Activated CD8-positive, alpha-beta memory T cell treated with anti-CD3 and anti-CD28 coated beads, Interleukin-2, amount 50 U/mL, for 1 hour (primary cell): ENCODE results near the gene HAUS6.
"Not testable (repeated sequence)": the region's sequence is repeated elsewhere in the genome, so short reads cannot be mapped to it uniquely, and the experiment has no call there.

Source experiments
- DNase-seq: peaks from one replicate; pipeline ENCODE4 v3.0.0-alpha.2; 2020; ENCODE audit errors: extremely low read depth

HAUS6 gene

DNA sequence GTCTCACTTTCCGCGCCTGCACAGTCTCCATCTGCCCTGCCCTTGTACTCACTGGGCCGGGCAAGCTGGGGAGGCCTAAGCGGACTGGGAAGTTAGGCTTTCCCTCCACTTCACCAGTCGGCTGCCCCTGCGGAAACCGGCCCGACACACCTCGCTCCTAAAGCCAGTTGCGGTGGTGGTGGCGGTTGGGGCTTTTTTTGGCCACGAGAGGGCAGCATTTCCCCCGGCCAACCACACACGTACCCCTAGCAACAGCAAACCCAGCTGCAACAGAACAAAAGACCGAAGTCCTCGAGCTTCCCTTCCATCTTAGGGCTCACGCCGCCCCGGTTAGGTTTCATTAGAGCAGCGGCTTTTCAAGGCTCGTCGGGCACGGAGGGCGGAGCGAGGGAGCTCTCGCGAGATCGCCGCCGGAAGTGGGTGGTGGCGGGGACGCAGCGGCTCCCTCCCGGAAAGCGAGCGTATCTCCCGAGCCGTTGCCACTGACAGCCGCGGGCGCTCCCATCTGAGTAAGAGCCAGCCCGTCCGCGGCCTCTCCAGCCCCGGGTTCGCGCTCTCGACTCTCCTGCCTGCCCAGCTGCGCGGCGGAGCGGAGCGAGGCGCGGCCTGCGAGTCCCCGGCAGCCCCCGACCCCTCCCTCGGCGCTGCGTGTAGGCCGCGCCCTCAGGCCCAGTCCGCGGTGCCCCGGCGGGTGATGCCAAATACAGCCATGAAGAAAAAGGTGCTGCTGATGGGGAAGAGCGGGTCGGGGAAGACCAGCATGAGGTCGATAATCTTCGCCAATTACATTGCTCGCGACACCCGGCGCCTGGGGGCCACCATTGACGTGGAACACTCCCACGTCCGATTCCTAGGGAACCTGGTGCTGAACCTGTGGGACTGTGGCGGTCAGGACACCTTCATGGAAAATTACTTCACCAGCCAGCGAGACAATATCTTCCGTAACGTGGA is 53.5 kb downstream of the HAUS6 start, which contains the start of gene RRAGA:
Gene RRAGA (plus strand): TSS at position 462 of the 951 bp plus-strand sequence. CDS start 233 bp downstream, at position 695.
- DNase-seq = peak; percentile 82

DNA sequence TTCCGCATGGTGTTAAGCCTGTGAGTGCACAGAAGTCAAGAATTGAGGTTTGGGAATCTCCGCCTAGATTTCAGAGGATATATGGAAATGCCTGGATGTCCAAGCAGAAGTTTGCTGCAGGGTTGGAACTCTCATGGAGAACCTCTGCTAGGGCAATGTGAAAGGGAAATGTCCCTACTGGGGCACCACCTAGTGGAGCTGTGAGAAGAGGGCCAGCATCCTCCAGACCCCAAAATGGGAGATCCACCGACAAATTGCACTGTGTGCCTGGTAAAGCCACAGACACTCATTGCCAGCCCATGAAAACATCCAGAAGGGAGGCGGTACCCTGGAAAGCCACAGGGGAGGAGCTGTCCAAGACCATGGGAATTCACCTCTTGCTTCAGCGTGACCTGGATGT is 66.1 kb downstream of the HAUS6 start:
- DNase-seq = no peak

DNA sequence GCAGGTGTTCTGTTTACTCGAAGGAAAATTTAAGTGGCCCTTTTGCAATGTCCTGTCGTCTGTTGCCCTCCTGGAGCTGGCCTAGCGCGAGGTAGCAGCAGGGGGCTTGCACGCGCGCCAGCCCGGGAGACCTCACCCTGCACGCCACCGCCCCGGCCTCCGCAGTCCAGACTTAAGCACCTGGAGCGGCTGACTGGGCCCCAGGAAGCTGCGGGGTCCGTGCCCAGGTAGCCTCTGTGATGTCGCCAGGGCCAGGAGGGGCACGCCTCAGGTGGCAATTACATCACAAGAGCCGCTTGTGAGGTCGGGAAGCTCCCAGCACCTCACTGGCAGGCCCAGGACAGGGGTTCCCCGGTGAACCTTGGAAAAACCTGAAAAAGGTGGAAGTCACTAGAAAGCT is 69.7 kb downstream of the HAUS6 start, which contains the start of gene SAXO1:
Gene SAXO1 (minus strand): TSS at position 195 of the 400 bp plus-strand sequence. CDS start 301 bp downstream, outside the sequence.
- DNase-seq = no peak

DNA sequence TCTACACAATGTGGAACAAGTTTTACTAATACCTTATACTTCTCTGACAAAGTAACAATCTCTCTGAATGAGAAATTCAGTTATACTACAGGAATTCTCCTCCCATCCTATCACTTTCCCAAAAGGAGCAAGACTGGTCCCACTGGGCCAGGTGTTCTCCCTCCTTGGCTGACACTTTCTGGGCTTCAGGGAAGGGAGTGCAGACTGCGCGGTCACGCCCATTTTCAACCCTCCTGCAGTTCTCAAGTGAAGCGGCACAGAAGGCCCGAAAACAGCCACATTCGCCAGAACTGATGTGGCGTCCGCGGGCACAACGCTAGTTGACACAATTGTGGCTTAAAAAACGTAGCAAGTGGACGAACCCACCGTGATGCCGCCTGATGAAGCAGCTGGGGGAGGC is 70.3 kb downstream of the HAUS6 start:
- DNase-seq = no peak

DNA sequence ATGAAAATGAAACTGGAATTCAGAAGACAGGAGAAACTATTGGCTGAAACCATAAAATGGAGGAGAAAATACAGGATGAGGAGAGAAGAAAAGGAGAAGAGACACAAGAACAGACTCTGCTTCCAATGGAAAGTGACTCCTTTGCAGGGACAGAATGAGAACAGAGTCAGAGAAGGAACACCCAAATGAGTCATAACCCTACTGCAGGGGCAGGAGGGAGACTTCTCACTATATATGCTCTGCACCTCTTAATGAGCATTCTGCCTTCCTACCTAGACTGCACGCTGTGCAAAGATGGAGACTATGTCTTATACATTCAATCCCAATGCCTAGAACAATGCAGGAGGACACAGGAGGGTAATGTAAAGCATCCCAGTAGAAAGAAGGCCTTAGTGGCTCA is 71.8 kb downstream of the HAUS6 start:
- DNase-seq = no peak

GRCh38 chr9:19028835-19029451 is 73.8 kb downstream of the HAUS6 start:
- DNase-seq = no peak

- no peak for DNase-seq
Observed at GRCh38 chr9:19027825-19028224, 74.9 kb downstream of the HAUS6 start.

DNA sequence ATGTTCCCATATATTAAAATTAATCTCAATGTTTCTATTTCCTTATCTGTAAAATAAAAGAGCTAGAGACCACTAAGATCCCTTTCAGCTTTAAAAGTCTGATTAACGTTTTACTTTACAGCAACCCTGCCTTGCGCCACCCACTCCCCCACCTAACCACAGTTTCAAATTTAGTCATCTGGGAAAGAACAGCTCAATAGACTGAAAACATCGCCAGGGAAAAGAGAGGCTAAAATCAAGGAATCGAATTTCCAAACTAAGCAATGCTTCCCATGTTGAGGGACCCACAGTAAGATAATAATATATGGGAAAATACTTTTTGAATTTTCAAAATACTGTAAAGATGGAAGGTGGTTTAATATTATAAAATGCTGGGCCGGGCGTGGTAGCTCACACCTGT is 76.3 kb downstream of the HAUS6 start:
- DNase-seq = no peak

DNA sequence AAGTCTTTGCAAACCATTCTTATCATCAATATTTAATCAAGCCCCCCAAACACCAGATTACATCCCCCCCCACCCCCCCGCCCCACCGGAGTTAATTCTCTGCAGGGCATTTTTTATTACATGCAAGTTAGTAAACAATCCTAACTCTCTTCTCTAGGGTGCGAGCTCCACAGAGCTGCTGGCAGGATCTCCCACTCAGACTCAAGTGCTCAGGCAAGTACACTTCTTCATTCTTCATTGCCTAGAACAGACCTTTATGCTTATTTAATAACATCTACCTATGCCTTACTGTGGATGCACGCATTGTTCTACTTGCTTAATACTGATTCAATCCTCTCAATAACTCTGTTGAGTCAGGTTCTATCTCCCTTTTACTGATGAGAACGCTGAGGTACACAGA is 79.6 kb downstream of the HAUS6 start:
- DNase-seq = no peak

DNA sequence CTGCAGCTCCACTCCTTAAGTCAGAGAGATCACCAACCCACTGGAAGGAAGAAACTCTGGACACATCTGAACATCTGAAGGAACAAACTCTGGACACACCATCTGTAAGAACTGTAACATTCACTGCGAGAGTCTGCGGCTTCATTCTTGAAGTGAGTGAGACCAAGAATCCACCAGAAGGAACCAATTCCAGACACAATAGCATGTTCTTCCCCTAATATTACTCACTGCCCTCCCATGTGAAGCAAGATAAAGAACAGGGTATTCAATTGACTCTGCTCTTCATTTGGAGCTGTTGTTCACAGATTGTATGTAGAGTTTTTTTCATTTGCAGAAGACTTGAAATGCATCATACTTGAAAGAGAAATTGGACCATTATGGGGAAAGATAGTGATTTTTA is 80.5 kb downstream of the HAUS6 start:
- no peak for DNase-seq

- not testable (repeated sequence) for DNase-seq
Observed at GRCh38 chr9:19021649-19022048, 81.1 kb downstream of the HAUS6 start.

GRCh38 chr9:19020886-19021455 is 81.7 kb downstream of the HAUS6 start:
- DNase-seq = no peak

- no peak for DNase-seq
Observed at GRCh38 chr9:19018201-19018600, 84.5 kb downstream of the HAUS6 start.

DNA sequence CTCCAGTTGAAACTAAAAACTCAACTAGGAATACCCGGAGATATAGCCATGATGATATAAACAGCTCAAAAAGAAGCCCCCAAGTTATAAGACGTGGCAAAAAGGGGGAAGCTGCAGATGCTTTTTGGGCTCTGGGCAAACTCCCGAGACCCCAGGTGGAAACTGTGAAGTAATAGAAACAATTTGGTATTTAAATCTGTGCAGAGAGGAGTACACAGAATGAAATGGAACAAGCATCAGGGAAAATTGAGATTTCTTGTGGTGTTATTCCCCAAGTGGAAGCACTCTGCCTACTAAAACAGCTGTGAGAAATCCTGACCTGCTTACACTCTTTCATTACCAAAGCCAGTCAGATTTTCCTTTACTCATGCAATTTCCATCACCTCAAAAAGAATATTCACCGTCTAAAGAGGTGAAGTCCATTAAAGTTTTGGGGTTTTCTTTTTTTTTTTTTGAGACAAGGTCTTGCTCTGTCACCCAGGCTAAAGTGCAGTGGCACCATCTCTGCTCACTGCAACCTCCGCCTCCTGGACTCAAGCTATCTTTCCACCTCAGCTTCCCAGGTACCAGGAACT is 93.2 kb downstream of the HAUS6 start:
- DNase-seq = no peak
